GM18517 (cell line): ENCODE results near the gene EXOC6.

Experiments used
- ATAC-seq: cut with Tn5 transposase; IDR thresholded peaks from one replicate; pipeline ENCODE4 v1.9.1; 2021; ENCODE audit warnings: mild to moderate bottlenecking, moderate library complexity; ENCODE audit not compliant: unreplicated experiment

The EXOC6 gene

DNA sequence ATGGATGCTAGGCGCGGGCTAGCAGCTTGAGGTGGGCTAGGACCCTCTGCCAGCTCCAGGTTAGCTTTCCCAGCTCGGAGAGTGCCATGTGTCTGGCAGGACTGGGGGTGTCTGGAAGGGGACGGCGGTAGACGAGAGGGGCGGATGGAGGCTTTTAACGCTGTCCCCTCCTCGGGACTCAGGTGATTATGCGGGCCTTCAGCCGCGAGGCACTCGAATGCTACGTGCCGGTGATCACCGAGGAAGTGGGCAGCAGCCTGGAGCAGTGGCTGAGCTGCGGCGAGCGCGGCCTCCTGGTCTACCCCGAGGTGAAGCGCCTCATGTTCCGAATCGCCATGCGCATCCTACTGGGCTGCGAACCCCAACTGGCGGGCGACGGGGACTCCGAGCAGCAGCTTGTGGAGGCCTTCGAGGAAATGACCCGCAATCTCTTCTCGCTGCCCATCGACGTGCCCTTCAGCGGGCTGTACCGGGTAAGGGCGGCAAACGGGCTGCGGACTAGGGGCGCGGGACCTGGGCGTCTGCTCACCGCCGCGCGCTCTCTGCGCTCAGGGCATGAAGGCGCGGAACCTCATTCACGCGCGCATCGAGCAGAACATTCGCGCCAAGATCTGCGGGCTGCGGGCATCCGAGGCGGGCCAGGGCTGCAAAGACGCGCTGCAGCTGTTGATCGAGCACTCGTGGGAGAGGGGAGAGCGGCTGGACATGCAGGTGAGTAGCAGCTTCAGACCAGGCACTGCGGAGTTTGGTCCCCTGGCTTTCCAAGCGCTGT, 226.5 kb downstream of the EXOC6 start:
- ATAC-seq = no peak

GRCh38 chr10:93075369-93076221, 227.3 kb downstream of the EXOC6 start:
- ATAC-seq = no peak

DNA sequence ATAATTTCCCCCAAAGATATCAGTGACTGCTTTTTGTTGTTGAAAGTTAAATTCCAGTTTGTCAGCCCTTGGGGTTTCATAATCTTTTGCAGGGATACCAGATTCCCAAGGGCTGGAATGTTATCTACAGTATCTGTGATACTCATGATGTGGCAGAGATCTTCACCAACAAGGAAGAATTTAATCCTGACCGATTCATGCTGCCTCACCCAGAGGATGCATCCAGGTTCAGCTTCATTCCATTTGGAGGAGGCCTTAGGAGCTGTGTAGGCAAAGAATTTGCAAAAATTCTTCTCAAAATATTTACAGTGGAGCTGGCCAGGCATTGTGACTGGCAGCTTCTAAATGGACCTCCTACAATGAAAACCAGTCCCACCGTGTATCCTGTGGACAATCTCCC, 228.6 kb downstream of the EXOC6 start:
- no peak for ATAC-seq

DNA sequence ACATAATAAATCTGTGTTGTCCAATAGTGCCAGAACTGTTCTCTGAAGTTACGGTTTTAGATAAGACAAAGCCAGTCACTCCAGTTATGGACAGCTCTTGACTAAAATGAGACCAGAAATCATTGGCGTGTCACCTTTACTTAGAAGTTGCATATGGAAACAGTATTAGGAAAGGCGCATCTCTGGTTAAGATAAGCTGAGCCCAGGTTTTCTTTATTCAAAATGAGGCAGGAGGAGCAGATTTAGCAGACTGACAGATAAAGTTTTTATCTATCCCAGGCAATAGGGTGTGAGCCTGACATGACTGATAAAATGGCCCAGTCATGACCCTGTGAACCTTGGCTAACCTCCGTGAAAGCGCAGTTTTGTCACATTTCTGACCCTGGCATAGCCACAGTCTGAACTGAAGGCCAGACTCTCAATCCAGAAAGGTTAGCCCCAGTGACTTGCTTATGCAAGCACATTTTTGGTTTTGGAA, 229.6 kb downstream of the EXOC6 start:
- ATAC-seq = no peak

- no peak for ATAC-seq
These were observed 231.5 kb downstream of the EXOC6 start for GRCh38 chr10:93079663-93080349.

DNA sequence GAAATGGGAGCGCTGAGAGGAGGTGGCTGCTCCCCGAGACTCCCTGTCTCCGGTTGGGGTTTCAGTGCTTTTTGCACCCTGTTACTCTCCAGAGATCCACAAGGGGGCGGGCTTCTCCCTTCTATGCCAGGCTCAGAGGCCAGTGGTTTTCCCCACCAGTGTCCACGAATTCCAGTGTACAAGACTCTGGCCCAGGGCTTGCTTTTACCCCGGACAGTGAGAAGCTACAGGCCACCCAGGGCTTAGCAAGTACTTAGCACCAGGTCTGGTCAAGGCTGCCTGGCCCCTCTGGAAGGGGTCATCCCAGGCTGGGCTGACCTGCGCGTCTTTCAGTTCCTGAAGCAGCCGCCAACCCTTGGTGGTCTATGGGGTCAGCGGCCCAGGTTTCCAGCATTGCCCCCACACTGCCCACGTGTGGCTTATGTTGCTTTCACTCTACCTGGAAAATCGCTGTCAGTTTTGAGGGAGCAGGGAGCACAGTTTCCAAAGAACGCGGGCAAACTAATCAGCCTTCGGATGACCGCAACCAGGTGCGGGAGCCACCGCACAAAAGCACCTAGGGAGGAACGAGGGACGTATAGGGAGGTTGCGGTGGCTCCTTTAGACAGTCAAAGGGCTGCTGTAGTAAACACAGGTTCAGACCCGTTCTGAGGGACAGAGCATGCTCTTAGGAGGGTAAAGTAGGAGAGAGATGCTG, 232.2 kb downstream of the EXOC6 start:
- no peak for ATAC-seq

DNA sequence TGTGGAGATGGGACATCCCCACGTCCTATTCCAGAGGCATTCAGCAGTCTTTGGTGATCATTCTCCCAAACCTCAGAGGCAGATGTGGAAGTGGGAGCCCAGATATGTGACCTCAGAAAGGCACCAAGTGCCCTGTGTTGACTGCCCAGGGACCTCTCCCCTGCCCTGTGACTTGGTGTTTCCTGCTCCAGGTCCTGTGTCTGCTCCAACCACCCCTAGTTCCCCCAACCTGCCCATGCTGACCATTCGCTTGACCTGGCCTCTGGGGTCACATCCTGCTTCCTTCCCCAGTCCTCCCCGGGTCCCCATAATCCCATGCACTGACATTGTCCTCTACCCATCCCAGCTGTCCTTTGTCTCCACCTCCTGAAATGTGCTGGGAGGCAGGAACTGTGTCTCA, 233.0 kb downstream of the EXOC6 start:
- no peak for ATAC-seq

DNA sequence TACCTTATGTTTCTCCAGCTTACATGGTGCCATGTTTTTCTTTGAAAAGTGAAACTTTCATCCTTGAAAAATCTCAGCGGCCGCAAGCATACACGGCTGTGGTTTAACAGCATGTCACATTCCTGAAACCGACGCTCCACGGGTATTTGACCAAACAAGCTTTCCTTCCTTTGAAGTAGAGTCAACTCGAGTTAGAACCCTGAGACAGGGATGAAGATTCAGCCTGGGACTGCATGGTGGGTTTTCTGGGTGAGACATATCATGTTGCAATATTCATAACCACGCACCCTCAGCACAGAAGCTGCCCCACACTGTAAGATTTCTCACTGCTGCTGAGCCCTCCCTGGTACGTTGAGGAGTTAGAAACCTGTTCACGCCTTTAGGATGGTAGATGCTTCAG, 233.5 kb downstream of the EXOC6 start:
- ATAC-seq = no peak

GRCh38 chr10:93083743-93084539, 235.6 kb downstream of the EXOC6 start:
- ATAC-seq = no peak

DNA sequence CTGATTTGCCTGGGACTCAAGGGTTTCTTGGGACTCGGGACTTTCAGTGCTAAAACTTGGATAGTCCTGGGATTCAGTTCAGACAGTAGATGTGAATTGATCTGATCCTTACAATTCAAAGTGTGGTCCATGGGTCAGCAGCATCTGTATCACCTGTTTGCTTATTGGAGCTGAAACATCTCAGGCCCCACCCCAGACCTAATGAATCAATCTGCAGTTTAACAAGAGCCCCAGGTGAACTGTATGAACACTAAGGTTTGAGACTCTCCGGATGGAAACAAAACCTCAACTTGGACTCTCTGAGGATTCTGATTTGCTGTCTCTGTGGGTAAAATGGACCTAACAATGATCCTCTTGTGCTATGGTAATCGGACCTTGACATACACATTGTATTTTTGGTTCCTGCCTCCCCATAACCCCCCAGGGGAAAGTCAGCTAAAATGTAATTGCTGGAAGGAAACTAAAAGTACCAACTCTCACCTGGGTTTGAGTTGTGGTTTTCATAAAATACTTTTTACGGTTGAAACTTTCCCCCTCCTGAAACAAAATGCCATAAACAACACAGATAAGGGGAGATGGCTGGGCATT, 237.0 kb downstream of the EXOC6 start:
- ATAC-seq = no peak

DNA sequence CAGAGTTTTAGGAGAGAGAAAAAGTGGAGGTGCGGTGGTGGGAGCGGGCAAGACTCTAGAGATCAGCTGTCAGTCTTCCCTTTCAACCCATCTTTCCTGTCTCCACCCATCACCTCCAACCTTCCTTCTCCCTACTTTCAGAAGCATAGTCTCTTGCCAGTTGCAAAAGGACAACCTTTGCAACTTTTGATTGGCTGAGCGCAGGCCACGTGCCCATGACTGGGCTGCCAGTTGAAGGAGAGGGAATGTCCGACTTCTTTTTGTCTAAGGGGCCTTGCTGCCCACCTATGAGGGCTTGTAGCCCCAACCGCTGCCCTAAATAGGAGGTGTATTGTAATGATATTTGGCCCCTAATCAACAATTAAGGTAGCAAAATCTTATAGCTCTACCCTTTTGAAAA, 238.0 kb downstream of the EXOC6 start:
- ATAC-seq = no peak

DNA sequence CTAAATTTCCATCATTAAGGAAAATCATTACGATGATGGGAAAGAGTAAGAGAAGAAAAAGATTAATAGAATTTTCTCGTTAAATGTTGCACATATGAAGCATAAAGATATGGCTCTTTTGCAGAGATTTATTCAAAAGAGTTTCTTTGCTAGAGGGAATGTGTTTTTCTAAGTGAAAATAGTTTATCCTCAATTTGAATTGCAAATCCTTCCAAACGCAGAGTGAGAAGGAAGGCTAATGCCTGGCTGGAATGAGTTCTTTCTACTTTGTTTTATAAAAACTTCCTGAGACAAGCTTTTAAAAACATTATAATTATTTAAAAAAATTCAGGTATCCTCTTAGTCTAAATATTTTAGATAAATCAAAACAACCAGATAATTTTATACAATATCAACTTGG, 239.5 kb downstream of the EXOC6 start:
- no peak for ATAC-seq

DNA sequence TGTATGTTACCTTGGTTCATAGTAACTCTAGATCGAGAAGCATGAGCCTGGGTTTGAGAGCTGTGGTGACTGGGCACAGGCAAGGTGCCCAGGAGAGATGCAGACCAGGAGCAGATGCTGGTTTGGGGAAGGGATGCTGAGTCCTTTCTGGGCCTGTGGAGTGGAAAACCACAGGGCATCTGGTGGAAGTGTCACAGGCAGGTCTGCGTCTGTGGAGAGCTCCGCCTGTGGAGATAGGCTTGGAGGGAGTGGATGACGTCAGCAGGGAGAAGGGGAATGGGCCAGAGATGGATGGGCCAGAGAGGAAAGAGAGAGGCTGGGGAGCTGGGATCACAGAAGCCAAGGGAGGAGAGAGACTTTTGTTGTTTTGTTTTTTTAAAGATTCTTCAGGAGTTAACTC, 240.1 kb downstream of the EXOC6 start:
- no peak for ATAC-seq

GRCh38 chr10:93090619-93091018, 242.3 kb downstream of the EXOC6 start:
- no peak for ATAC-seq

GRCh38 chr10:93091960-93092359, 243.6 kb downstream of the EXOC6 start:
- ATAC-seq = no peak

- no peak for ATAC-seq
These were observed 246.9 kb downstream of the EXOC6 start for GRCh38 chr10:93095225-93095624.

- no peak for ATAC-seq
These were observed 248.6 kb downstream of the EXOC6 start for GRCh38 chr10:93096901-93097300.

DNA sequence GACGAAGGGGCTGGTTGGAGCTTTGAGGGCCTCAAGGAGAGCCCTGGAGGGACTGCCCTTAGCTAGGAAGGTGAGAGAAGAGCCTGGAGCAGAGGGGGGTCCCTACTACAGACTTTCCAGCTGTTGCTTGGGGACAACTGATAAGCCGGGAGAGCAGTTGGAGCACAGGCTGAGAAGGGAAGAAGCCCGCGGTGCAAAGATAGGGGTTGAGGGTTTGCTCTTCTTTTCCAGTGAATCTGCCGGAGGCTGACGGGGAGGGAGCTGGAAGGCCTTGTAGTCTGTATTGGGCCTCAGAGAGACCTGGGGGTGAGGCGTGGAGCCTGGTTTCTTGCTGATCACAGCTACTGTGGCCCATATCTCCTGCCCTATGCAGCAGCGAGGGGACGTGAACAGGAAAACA, 249.1 kb downstream of the EXOC6 start:
- ATAC-seq = no peak

- ATAC-seq = no peak
These were observed 250.5 kb downstream of the EXOC6 start for GRCh38 chr10:93098816-93099215.

- ATAC-seq = no peak
These were observed 251.3 kb downstream of the EXOC6 start for GRCh38 chr10:93099670-93100069.
